CD4-positive, alpha-beta T cell treated with Interleukin-12 subunit alpha and Interleukin-12 subunit beta, for 1 hour (primary cell): ENCODE data around the gene GLB1L.
"Not testable (repeated sequence)": the region's sequence is repeated elsewhere in the genome, so short reads cannot be mapped to it uniquely, and the experiment has no call there.

ENCODE experiments used
- DNase-seq: peaks from one replicate; pipeline ENCODE4 v3.0.0-alpha.2; 2020

The GLB1L gene

DNA sequence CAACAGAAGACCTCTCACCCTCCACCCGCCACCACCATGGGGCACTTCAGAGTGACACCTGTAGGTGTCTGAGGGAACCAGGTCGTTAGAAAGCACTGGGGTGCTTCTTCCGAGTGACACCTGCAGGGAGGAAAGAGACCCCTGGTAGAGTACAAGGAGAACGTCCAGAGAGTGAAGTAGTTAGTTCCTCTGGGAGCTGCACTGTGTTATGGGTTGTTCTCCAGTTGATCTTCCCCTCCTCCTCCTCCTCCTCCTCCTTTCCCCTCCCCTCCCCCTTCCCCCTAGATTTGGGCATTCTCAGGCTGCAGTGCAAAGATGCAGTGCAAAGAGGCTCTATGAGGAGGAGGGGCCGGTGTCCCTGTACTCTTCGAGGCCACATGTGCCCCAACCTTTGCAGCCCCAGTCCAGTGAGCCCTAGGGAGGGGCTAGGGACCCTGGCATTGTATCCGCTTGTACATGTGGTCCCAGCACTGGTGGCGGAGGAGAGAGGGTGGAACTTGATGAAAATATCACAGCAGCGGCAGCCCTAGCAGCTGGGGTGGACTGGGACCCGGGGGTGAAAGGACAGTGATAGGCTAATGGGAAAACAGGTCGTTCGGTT is 34.8 kb upstream of the GLB1L start:
- DNase-seq: no peak

GRCh38 chr2:219279151-219279915 is 34.1 kb upstream of the GLB1L start, which contains the start of gene DNAJB2:
DNAJB2 (plus strand) TSS chr2:219279366; CDS start chr2:219279834, 468 bp downstream.
- DNase-seq: peak; percentile 99

DNA sequence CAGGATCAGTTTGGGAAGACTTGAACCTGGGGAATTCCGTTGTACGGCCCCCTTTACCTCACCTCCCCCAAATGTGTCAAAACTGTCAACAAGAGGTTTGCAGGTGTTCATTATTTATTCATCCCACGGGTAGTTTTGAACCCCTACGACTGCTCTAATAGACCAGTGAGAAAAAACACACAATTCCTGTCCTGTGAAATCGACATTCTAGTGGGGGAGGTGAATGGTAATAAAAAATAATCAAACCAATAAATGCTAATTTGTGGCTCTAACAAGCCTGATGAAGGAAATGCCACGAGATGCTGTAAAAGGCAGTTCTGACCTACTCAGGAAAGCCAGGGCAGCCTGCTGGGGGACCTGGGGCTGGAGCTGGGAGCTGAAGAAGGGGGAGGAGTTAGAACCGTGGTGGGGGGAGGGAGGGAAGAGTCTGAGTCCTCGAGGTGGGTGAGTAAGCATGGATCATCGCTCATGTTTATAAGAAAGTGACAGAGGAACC is 33.5 kb upstream of the GLB1L start:
- DNase-seq: peak; percentile 23

- peak; percentile 81 for DNase-seq
Observed at GRCh38 chr2:219277703-219278654, 32.7 kb upstream of the GLB1L start.

DNA sequence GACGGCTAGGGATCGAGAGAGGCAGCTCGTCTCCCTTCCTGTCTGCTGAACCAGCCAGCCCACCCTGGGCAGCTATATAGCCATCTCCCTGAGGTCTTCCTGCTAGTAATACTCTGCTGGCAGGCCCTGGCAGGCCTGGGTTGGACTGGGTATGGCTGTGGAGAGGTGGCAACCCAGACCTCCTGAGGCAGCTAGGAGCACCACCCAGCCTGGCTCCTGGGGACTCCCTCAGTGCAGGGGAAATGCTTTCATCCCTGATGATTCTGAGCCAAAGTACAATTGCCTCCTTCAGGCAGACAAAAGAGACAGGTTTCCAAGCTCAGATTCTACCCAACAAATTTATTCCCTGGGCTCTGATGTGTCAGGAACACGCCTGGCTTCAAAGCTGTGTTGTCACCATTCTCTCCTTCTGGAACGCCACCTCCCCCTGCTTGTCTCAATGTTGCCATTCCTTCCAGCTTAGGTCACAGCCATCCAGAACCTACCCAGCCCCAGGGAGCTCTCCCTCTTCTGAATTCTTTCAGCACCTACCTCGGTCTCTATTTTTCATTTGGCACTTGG is 29.2 kb upstream of the GLB1L start:
- DNase-seq: no peak

DNA sequence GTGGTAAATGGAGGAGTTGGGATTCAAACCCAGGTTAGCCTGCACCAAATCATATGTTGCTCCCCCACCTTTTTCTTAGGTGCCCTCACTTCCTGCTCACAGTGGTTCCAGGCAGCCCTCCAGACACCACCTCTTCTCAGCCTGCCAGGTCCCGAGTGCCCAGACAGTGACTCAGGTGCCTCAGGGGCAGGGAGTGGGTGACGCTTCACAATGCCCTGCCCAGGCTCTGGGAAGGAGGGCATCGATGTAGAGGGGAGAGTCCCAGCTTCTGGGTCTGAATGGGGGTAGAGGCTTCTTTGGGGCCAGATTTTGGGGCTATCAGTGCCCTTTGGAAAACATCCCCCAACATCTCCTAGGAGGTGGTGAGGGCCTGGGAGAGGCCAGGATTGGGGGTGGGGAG is 28.7 kb upstream of the GLB1L start:
- DNase-seq: no peak

- no peak for DNase-seq
Observed at GRCh38 chr2:219272995-219273394, 27.8 kb upstream of the GLB1L start.

DNA sequence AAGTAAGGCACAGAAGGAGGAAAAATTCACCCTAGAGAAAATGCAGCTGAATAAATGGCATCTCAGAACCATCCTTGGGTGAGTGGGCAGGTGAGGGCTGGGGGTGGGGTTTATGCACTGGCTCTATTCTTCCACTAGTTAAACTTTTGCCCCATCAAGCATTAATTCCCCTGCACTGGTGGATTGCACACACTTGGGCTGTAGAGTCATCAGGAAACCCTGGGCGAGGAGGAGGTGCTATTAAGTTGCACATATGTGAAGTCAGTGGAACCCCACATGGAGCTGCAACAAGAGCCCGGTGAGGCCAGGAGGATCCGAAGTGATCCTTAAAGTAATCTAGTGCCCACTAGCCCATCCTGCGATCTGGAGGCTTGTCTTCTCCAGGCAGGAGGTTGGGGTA is 27.1 kb upstream of the GLB1L start:
- DNase-seq: no peak

DNA sequence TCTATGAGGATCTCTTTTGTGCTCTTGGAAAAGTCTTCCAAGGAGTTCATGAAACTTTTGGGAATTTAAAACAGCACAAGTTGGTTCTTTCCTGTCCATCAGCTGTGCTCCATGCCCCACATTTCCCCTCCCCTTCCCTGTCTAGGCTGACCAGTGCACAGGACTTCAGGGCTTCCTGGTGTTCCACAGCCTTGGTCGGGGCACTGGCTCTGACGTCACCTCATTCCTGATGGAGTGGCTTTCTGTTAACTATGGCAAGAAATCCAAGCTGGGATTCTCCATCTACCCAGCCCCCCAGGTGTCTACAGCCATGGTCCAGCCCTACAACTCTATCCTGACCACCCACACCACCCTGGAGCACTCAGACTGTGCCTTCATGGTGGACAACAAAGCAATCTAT is 25.8 kb upstream of the GLB1L start:
- no peak for DNase-seq

GRCh38 chr2:219270055-219270372 is 24.8 kb upstream of the GLB1L start:
- DNase-seq: no peak

DNA sequence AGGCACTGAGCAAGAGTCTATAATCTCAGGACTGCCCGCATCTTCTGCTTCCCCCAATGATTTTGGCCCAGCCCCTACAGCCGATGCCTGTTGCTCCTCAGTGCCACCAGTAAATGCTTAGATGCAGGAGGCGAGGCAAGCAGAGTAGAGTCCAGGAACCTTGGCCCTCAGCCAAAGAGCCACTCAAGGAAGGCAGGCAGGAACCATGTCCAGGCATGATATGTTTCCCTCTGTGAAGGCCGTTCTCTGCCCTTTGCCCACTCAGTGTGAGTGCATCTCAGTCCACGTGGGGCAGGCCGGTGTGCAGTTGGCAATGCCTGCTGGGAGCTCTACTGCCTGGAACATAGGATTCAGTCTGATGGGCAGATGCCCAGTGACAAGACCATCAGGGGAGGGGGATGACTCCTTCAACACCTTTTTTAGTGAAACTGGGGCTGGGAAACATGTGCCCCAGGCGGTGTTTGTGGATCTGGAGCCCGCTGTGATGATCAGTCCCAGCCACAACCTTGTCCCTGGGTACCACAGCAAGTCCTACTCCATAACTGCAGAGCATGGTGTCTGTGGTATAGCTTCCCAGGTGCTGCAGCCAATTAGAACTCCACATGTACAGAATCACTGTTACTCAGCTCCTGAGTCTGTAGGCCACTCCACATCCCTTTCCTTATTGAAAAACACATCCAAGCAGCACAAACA is 24.3 kb upstream of the GLB1L start:
- DNase-seq: no peak

GRCh38 chr2:219268294-219268693 is 23.1 kb upstream of the GLB1L start:
- DNase-seq: no peak

DNA sequence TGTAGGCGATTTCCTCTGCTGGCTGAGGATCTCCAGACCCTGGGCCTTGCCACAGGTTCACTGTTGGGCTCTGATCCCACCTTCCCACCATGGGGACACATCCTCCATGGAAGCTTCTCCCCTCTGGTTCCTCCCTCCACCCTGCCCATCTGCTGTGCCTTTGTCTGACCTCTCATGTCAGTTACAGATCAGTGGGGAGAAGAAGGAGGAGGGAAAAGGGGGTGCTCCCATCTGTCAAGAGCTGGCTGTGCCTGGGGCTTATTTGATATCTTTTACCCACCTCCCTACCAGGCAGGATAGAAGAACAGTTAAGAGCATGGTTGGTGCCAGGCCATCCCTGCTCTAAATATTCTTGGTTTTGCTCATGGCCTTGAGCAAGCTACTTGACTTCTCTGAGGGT is 21.6 kb upstream of the GLB1L start:
- no peak for DNase-seq

GRCh38 chr2:219266232-219266631 is 21.0 kb upstream of the GLB1L start:
- DNase-seq: no peak

- no peak for DNase-seq
Observed at GRCh38 chr2:219261024-219261855, 16.0 kb upstream of the GLB1L start.

- DNase-seq: not testable (repeated sequence)
Observed at GRCh38 chr2:219258942-219259341, 13.7 kb upstream of the GLB1L start.

DNA sequence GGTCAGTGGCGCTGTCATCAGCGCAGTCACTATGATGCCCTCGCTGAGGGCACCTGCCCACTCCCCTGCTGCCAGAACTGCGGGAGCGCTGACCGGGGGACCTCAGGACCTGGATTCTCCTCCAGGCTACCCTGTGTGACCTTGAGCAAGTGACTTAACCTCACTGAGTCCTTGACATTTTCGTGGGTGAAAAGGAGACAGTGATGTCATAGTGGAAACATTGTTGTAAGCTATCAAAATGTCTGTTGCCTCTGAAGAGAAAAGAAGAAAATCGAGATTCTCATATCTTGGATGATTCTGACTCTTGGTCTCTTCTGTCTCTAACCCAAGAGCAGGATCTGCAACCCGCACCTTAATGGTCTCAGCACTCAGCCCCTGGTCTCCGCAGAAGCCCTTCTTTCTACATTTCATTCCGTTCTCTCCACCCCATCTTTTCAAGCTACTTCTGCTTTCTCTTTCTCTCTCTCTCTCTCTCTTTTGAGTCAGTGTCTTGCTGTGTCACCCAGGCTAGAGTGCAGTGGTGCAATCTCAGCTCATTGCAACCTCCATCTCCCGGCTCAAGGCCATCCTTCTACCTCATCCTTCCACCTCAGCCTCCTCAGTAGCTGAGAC is 9.5 kb upstream of the GLB1L start:
- peak; percentile 56 for DNase-seq

GRCh38 chr2:219253753-219254589 is 8.7 kb upstream of the GLB1L start, which contains the start of gene TUBA4A:
TUBA4A (minus strand) TSS chr2:219253918; CDS start chr2:219253858, 60 bp downstream.
- peak; percentile 93 for DNase-seq

DNA sequence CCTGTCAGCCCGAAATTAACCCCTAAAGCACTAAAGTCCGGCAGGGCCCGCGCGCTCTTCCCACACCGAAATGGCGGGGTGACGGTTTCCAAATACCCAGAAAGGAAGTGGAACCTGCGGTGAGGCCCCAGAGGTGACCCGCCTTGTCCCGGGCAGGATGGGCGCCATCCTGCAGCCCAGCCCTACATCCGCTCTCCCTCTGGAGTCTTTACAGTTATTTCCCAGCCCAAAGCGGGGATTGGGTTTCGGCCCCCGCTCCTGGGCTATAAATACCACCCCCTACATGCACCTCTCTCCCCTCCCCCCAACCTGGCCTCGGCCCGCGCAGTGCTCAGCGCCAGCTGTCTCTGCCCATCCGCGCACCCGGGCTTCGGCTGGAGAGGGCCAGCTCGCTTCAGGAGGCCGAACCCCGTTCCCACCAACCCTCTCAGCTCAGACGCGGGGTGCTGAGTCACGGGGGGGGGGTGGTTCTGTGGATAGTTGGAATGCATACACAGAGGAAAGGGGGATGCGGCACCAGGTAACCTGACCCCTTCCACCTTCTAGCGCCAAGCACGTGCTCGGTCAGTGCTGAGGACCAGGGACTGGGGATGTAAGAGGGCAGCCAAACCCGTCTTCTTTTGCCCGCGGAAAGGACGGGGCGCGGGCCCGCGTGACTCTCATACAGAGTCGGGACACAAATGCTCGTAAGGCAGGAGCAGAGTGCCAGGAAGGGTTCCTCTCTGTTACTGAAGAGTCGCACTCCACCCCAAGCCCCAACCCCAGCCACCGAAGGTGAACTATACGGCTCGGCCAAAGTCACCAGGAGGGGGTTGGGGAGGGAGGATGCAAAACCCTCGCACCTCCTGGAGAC is 7.9 kb upstream of the GLB1L start, which contains the start of gene TUBA4B:
Gene TUBA4B, plus strand, starts transcription at position 344 of the 853 bp plus-strand sequence. Its CDS starts 165 bp downstream, at position 509.
- DNase-seq: peak; percentile 52
